K562 (cell line): Measurements from ENCODE around the gene ITGBL1. TPM values are rescaled to one million over a fixed set of nuclear protein-coding genes. Genes with fewer than 3 reads are reported as not detected.

Source experiments
- MCM7 ChIP-seq, 2 experiments: fragments of 450-650 bp; IDR thresholded peaks; 2 replicates each; pipeline ENCODE4 v1.6.1; 2016 to 2018
- ZNF3 ChIP-seq: fragments of 250-450 bp; sonication (Bioruptor Pico); IDR thresholded peaks from 2 replicates; pipeline ENCODE4 v1.5.0; 2021; ENCODE audit warnings: mild to moderate bottlenecking, moderate library complexity
- ZNF644 ChIP-seq: fragments of 200-800 bp; sonication (Bioruptor generic); IDR thresholded peaks from 2 replicates; pipeline ENCODE4 v1.6.1; 2016; ENCODE audit warnings: low read depth, missing genetic modification characterization, missing compliant biosample characterization
- ZNF707 ChIP-seq: fragments of 250-450 bp; sonication (Bioruptor Pico); conservative IDR thresholded peaks from 2 replicates; pipeline ENCODE4 v1.8.0; 2022; ENCODE audit warnings: inconsistent platforms, mild to moderate bottlenecking, moderate library complexity
- polyA plus RNA-seq, 8 experiments: library from polyadenylated mRNA; depleted of rRNA in 4 of 8; stranded (reverse) in 5 of 8; unstranded in 3 of 8; fragments of >200 nt; fragmentation: Nextera tagmentation in 2 of 8; fragmentation: Illumina TruSeq in 1 of 8; extraction: Ambion mirVana in 2 of 8; extraction: Trizol in 1 of 8; gene quantifications; 2 replicates each; pipeline versions ENCODE4 v1.2.1 to v1.2.3, GENCODE V29; 2011 to 2014; ENCODE audit warnings: inconsistent platforms in 1 of 8, missing spikeins in 1 of 8
- total RNA-seq, 7 experiments: library from RNA; depleted of rRNA in 6 of 7; stranded (reverse); fragments of >200 nt in 6 of 7; fragmentation: Illumina TruSeq in 2 of 7; extraction: Trizol in 2 of 7; gene quantifications; 2 replicates each; pipeline versions ENCODE4 v1.2.1 to v1.2.3, GENCODE V29; 2011 to 2021; ENCODE audit warnings: low replicate concordance in 1 of 7
- TF ChIP-seq, protein P1 (sequence below): fragments of 450-650 bp; IDR thresholded peaks from 2 replicates; pipeline ENCODE4 v1.6.1; 2014; ENCODE audit warnings: low read depth, mild to moderate bottlenecking, moderate library complexity, borderline replicate concordance
- TF ChIP-seq, protein P2 (sequence below): fragments of 250-450 bp; sonication (Bioruptor Pico); IDR thresholded peaks from 2 replicates; pipeline ENCODE4 v1.8.0; 2022; ENCODE audit warnings: inconsistent platforms, mild to moderate bottlenecking, moderate library complexity, borderline replicate concordance
- TF ChIP-seq, protein P3 (sequence below): fragments of 450-650 bp; IDR thresholded peaks from 2 replicates; pipeline ENCODE4 v1.6.1; 2016; ENCODE audit warnings: missing biosample characterization, missing genetic modification characterization
- TF ChIP-seq, protein P4 (sequence below): fragments of 200-600 bp; sonication (generic); IDR thresholded peaks from one replicate; pipeline ENCODE4 v1.6.1; 2012; ENCODE audit warnings: mild to moderate bottlenecking, low read depth, low read length, inconsistent platforms

ITGBL1 gene
- total and polyA plus RNA-seq, 9 of the 15 experiments (the other 6 are each of a cell fraction or from before 2014, with no cell fraction given) = 0.04 to 0.73 (median 0.32) TPM; not detected in 1

DNA sequence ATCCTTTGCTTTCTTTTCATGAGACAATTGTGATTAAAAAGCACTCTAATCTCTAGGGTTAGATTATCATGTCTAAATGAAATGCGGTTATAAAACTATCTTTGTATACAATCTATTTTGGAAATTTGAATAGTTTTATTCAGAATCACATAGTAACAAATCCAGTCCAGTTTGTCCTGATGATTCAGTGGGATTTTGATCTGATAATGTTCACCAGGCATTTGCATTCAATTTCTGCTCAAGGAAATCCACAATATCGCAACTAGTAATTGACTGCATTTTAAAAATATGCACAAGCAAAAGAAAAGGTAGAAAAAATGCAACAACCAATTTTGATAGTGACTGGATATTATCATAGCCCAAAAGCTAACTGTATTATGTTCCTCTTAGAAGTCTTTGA is 63.8 kb downstream of the ITGBL1 start (continued):
- TF ChIP-seq, protein P1, sequence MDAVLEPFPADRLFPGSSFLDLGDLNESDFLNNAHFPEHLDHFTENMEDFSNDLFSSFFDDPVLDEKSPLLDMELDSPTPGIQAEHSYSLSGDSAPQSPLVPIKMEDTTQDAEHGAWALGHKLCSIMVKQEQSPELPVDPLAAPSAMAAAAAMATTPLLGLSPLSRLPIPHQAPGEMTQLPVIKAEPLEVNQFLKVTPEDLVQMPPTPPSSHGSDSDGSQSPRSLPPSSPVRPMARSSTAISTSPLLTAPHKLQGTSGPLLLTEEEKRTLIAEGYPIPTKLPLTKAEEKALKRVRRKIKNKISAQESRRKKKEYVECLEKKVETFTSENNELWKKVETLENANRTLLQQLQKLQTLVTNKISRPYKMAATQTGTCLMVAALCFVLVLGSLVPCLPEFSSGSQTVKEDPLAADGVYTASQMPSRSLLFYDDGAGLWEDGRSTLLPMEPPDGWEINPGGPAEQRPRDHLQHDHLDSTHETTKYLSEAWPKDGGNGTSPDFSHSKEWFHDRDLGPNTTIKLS = no peak
- TF ChIP-seq, protein P2, sequence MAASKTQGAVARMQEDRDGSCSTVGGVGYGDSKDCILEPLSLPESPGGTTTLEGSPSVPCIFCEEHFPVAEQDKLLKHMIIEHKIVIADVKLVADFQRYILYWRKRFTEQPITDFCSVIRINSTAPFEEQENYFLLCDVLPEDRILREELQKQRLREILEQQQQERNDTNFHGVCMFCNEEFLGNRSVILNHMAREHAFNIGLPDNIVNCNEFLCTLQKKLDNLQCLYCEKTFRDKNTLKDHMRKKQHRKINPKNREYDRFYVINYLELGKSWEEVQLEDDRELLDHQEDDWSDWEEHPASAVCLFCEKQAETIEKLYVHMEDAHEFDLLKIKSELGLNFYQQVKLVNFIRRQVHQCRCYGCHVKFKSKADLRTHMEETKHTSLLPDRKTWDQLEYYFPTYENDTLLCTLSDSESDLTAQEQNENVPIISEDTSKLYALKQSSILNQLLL = no peak
- no peak for TF ChIP-seq ZNF644 (tag)
- no peak for TF ChIP-seq MCM7 (IDR thresholded peaks at IDR 0.05)
- TF ChIP-seq, protein P3, sequence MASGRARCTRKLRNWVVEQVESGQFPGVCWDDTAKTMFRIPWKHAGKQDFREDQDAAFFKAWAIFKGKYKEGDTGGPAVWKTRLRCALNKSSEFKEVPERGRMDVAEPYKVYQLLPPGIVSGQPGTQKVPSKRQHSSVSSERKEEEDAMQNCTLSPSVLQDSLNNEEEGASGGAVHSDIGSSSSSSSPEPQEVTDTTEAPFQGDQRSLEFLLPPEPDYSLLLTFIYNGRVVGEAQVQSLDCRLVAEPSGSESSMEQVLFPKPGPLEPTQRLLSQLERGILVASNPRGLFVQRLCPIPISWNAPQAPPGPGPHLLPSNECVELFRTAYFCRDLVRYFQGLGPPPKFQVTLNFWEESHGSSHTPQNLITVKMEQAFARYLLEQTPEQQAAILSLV = no peak
- TF ChIP-seq ZNF3 (CRISPR knock-in tag) = no peak
- TF ChIP-seq, protein P4, sequence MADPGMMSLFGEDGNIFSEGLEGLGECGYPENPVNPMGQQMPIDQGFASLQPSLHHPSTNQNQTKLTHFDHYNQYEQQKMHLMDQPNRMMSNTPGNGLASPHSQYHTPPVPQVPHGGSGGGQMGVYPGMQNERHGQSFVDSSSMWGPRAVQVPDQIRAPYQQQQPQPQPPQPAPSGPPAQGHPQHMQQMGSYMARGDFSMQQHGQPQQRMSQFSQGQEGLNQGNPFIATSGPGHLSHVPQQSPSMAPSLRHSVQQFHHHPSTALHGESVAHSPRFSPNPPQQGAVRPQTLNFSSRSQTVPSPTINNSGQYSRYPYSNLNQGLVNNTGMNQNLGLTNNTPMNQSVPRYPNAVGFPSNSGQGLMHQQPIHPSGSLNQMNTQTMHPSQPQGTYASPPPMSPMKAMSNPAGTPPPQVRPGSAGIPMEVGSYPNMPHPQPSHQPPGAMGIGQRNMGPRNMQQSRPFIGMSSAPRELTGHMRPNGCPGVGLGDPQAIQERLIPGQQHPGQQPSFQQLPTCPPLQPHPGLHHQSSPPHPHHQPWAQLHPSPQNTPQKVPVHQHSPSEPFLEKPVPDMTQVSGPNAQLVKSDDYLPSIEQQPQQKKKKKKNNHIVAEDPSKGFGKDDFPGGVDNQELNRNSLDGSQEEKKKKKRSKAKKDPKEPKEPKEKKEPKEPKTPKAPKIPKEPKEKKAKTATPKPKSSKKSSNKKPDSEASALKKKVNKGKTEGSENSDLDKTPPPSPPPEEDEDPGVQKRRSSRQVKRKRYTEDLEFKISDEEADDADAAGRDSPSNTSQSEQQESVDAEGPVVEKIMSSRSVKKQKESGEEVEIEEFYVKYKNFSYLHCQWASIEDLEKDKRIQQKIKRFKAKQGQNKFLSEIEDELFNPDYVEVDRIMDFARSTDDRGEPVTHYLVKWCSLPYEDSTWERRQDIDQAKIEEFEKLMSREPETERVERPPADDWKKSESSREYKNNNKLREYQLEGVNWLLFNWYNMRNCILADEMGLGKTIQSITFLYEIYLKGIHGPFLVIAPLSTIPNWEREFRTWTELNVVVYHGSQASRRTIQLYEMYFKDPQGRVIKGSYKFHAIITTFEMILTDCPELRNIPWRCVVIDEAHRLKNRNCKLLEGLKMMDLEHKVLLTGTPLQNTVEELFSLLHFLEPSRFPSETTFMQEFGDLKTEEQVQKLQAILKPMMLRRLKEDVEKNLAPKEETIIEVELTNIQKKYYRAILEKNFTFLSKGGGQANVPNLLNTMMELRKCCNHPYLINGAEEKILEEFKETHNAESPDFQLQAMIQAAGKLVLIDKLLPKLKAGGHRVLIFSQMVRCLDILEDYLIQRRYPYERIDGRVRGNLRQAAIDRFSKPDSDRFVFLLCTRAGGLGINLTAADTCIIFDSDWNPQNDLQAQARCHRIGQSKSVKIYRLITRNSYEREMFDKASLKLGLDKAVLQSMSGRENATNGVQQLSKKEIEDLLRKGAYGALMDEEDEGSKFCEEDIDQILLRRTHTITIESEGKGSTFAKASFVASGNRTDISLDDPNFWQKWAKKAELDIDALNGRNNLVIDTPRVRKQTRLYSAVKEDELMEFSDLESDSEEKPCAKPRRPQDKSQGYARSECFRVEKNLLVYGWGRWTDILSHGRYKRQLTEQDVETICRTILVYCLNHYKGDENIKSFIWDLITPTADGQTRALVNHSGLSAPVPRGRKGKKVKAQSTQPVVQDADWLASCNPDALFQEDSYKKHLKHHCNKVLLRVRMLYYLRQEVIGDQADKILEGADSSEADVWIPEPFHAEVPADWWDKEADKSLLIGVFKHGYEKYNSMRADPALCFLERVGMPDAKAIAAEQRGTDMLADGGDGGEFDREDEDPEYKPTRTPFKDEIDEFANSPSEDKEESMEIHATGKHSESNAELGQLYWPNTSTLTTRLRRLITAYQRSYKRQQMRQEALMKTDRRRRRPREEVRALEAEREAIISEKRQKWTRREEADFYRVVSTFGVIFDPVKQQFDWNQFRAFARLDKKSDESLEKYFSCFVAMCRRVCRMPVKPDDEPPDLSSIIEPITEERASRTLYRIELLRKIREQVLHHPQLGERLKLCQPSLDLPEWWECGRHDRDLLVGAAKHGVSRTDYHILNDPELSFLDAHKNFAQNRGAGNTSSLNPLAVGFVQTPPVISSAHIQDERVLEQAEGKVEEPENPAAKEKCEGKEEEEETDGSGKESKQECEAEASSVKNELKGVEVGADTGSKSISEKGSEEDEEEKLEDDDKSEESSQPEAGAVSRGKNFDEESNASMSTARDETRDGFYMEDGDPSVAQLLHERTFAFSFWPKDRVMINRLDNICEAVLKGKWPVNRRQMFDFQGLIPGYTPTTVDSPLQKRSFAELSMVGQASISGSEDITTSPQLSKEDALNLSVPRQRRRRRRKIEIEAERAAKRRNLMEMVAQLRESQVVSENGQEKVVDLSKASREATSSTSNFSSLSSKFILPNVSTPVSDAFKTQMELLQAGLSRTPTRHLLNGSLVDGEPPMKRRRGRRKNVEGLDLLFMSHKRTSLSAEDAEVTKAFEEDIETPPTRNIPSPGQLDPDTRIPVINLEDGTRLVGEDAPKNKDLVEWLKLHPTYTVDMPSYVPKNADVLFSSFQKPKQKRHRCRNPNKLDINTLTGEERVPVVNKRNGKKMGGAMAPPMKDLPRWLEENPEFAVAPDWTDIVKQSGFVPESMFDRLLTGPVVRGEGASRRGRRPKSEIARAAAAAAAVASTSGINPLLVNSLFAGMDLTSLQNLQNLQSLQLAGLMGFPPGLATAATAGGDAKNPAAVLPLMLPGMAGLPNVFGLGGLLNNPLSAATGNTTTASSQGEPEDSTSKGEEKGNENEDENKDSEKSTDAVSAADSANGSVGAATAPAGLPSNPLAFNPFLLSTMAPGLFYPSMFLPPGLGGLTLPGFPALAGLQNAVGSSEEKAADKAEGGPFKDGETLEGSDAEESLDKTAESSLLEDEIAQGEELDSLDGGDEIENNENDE = no peak
- no peak for TF ChIP-seq ZNF707 (CRISPR knock-in tag)
- TF ChIP-seq, all 486 proteins: peak for 0
